ENCODE measurements around the gene CNIH3.

Gene CNIH3

DNA sequence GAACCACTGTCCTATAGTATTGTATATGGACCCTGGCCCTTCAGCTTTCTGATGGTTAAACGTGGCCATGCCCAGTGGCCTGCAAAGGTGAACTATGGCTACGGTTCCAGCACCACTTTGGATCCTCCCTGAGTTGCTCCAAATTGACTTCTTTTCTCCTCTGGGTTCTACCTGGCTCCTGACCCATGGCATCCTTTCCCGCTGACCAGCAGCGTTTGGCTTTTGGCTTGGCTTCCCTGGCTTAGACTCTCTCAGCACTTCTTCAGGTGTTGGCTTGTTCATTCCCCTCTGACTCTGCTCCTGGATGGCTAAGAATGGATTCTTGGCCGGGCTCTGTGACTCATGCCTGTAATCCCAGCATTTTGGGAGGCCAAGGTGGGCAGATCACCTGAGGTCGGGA, 152.9 kb downstream of the CNIH3 start:
- no peaks in the 10 kb centered on the region for H3K9me3 ChIP-seq
- TF ChIP-seq CTCF (IDR thresholded peaks at IDR 0.05), result no peak
- H3K4me1 ChIP-seq (ENCODE audit: control insufficient read depth in 1 of 2, insufficient read depth in 1 of 2, low read depth in 1 of 2, low read length in 1 of 2), result no peaks in the 10 kb centered on the region
- H3K27me3 ChIP-seq, result no peaks in the 10 kb centered on the region
- no peak overlapping the region for H3K4me3 ChIP-seq (ENCODE audit: low read depth in 1 of 2, low read length in 1 of 2)
- H3K27ac ChIP-seq, result no peak overlapping the region
- H3K36me3 ChIP-seq, result no peaks in the 10 kb centered on the region

DNA sequence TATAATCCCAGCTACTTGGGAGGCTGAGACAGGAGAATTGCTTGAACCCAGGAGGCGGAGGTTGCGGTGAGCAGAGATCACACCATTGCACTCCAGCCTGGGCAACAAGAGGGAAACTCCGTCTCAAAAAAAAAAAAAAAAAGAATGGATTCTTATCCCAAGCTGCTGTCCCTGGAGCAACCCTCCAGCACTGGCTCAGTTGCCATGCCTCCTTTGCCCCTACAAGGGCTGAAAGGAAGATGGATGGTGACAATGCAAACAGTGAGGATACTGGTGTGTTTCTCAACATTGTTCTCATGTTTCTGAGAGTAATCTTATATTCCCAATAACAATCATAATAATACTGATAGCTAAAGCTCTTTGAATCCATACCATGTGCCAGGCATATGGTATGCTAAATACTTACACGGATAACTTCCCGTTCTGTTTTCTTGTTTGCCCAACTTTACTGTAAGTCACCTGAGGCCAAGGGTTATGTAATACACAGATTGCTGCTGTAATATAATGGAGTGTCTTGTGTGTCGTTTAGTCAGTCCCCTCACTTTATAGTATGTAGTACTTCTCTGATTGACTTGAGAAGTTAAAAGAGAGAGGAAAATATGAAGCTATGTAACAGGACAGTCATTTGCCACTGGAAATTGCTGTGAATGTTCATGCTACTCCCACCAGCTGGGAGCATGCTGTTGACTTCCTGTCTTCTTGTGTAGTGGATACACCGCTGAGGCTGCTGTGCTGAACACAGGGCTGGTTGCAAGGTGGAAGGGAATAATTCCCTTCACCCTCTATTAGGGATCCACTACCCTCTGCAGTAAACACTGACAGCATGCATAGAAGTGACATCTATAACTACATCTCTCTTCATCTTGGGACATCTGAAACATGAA, 153.6 kb downstream of the CNIH3 start:
- no peak for TF ChIP-seq CTCF (IDR thresholded peaks at IDR 0.05)
- H3K36me3 ChIP-seq, result no peaks in the 10 kb centered on the region
- no peaks in the 10 kb centered on the region for H3K4me1 ChIP-seq (ENCODE audit: control insufficient read depth in 1 of 2, insufficient read depth in 1 of 2, low read depth in 1 of 2, low read length in 1 of 2)

DNA sequence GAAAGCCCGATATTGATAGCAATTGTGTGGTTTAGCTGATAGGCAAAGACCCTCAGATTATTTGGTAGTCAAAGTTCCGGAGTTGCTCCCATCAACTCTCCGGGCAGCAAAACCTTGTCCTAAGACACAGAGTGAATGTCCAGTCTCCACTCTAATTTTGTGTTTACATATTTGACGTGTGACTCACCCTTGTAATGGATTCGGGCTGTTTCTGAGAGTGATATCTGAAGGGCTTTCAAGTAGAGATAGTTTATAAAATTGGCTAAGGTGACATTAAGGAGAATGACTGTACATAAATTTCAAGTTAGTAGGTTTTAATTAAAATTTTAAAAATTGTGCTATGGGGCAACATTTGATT, 154.2 kb downstream of the CNIH3 start:
- H3K9me3 ChIP-seq, result no peaks in the 10 kb centered on the region
- no peak for TF ChIP-seq CTCF (IDR thresholded peaks at IDR 0.05)
- no peaks in the 10 kb centered on the region for H3K4me1 ChIP-seq (ENCODE audit: control insufficient read depth in 1 of 2, insufficient read depth in 1 of 2, low read depth in 1 of 2, low read length in 1 of 2)
- H3K27ac ChIP-seq, result no peak overlapping the region
- no peak overlapping the region for H3K4me3 ChIP-seq (ENCODE audit: low read depth in 1 of 2, low read length in 1 of 2)
- no peaks in the 10 kb centered on the region for H3K36me3 ChIP-seq
- no peaks in the 10 kb centered on the region for H3K27me3 ChIP-seq

More for the DNA sequence above, 153.6 kb downstream of the CNIH3 start:
- H3K9me3 ChIP-seq, result no peaks in the 10 kb centered on the region
- H3K4me3 ChIP-seq (ENCODE audit: low read depth in 1 of 2, low read length in 1 of 2), result no peak overlapping the region
- H3K27ac ChIP-seq, result no peak overlapping the region
- H3K27me3 ChIP-seq, result no peaks in the 10 kb centered on the region

DNA sequence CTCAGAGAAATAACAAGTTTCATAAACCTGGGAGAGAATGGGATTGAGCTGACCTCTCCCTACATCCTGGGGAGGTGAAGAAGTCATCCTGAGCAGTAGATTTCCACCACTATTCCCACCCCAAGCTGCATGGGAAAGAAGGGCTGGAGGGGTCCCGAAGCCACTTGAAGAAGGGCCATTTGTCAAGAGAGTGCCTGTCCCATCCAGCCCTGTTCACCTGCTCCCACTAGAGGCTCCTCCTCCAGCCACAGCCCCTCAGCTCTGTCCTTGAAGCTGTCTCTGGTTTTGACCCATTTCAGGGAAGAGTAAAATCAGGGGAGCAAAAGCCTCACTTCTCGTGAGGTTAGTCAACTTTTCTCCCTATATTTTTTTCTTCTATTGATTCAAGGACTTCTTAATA, 157.5 kb downstream of the CNIH3 start:
- H3K27me3 ChIP-seq, result no peaks in the 10 kb centered on the region
- TF ChIP-seq CTCF (IDR thresholded peaks at IDR 0.05), result no peak
- H3K4me3 ChIP-seq (ENCODE audit: low read depth in 1 of 2, low read length in 1 of 2), result no peak overlapping the region
- H3K9me3 ChIP-seq, result no peaks in the 10 kb centered on the region
- H3K4me1 ChIP-seq (ENCODE audit: control insufficient read depth in 1 of 2, insufficient read depth in 1 of 2, low read depth in 1 of 2, low read length in 1 of 2), result no peaks in the 10 kb centered on the region
- no peak overlapping the region for H3K27ac ChIP-seq
- H3K36me3 ChIP-seq, result no peaks in the 10 kb centered on the region

GRCh38 chr1:224774378-224774777, 158.3 kb downstream of the CNIH3 start:
- TF ChIP-seq CTCF (IDR thresholded peaks at IDR 0.05), result no peak

More at GRCh38 chr1:224774378-224774777, 158.3 kb downstream of the CNIH3 start:
- H3K27me3 ChIP-seq, result no peaks in the 10 kb centered on the region
- H3K27ac ChIP-seq, result no peak overlapping the region
- no peaks in the 10 kb centered on the region for H3K36me3 ChIP-seq
- no peak overlapping the region for H3K4me3 ChIP-seq (ENCODE audit: low read depth in 1 of 2, low read length in 1 of 2)
- no peaks in the 10 kb centered on the region for H3K4me1 ChIP-seq (ENCODE audit: control insufficient read depth in 1 of 2, insufficient read depth in 1 of 2, low read depth in 1 of 2, low read length in 1 of 2)
- H3K9me3 ChIP-seq, result no peaks in the 10 kb centered on the region

All from neutrophil (primary cell).